HepG2 (cell line): ENCODE measurements around the gene GSKIP. TPM values are rescaled to one million over a fixed set of nuclear protein-coding genes. Genes with fewer than 3 reads are reported as not detected.

ENCODE experiments used
- AGO1 ChIP-seq: fragments of 200-400 bp; formaldehyde crosslinking; IDR thresholded peaks from 2 replicates; pipeline ENCODE4 v1.6.1; 2017; ENCODE audit warnings: mild to moderate bottlenecking, low read depth, low read length, moderate library complexity; ENCODE audit not compliant: poor library complexity, severe bottlenecking
- ELF3 ChIP-seq: IDR thresholded peaks from 2 replicates; pipeline ENCODE4 v1.6.1; 2016; ENCODE audit warnings: missing genetic modification reagents, missing compliant biosample characterization
- FOXP1 ChIP-seq, 2 experiments: fragments of 450-650 bp in 1 of 2; IDR thresholded peaks; 2 replicates each; pipeline ENCODE4 v1.6.1; 2017 to 2018; ENCODE audit warnings: antibody characterized with exemption in 1 of 2
- GABPA ChIP-seq, 2 experiments: IDR thresholded peaks; 2 replicates each; pipeline ENCODE4 v1.6.1; 2011 to 2016; ENCODE audit warnings: low read depth in 2 of 2, low read length in 1 of 2, missing biosample characterization in 1 of 2, missing genetic modification characterization in 1 of 2
- GZF1 ChIP-seq: sonication (generic); formaldehyde crosslinking; IDR thresholded peaks from 2 replicates; pipeline ENCODE4 v1.5.1; 2020; ENCODE audit warnings: mild to moderate bottlenecking, missing genetic modification reagents
- KAT8 ChIP-seq: IDR thresholded peaks from 2 replicates; pipeline ENCODE4 v1.6.1; 2016; ENCODE audit warnings: missing genetic modification reagents, missing compliant biosample characterization
- LCORL ChIP-seq, 2 experiments: fragments of 450-650 bp in 1 of 2; sonication (generic) in 1 of 2; formaldehyde crosslinking in 1 of 2; IDR thresholded peaks; 2 replicates each; pipeline versions ENCODE4 v1.5.0 to v1.6.1; 2017 to 2020; ENCODE audit warnings: antibody characterized with exemption in 1 of 2, missing genetic modification reagents in 1 of 2
- MAFF ChIP-seq: IDR thresholded peaks from 2 replicates; pipeline ENCODE4 v1.6.1; 2011; ENCODE audit warnings: low read depth, low read length, improper control_type of control experiment
- MXI1 ChIP-seq: IDR thresholded peaks from 3 replicates; pipeline ENCODE4 v1.6.1; 2012; ENCODE audit warnings: low read depth, low read length, inconsistent platforms, borderline replicate concordance
- PPARG ChIP-seq: conservative IDR thresholded peaks from 2 replicates; pipeline ENCODE4 v1.6.1; 2016; ENCODE audit warnings: missing biosample characterization, missing genetic modification reagents
- RBM39 ChIP-seq: fragments of 200-400 bp; formaldehyde crosslinking; IDR thresholded peaks from one replicate; pipeline ENCODE4 v1.6.1; 2018; ENCODE audit warnings: antibody characterized with exemption, mild to moderate bottlenecking, low read depth, low read length; ENCODE audit not compliant: poor library complexity, severe bottlenecking
- RORA ChIP-seq: sonication (generic); formaldehyde crosslinking; IDR thresholded peaks from 2 replicates; pipeline ENCODE4 v1.5.0; 2020; ENCODE audit warnings: mild to moderate bottlenecking, missing genetic modification reagents, moderate library complexity
- SAP130 ChIP-seq: IDR thresholded peaks from 2 replicates; pipeline ENCODE4 v1.6.1; 2016; ENCODE audit warnings: low read depth
- SIN3A ChIP-seq: IDR thresholded peaks from 2 replicates; pipeline ENCODE4 v1.6.1; 2011; ENCODE audit warnings: low read depth, mild to moderate bottlenecking, control low read depth, low read length, borderline replicate concordance
- SRY ChIP-seq: sonication (generic); formaldehyde crosslinking; IDR thresholded peaks from 2 replicates; pipeline ENCODE4 v1.8.0; 2022; ENCODE audit warnings: mild to moderate bottlenecking, missing genetic modification reagents
- TAF1 ChIP-seq: sonication (generic); formaldehyde crosslinking; IDR thresholded peaks from 2 replicates; pipeline ENCODE4 v1.4.0; 2020; ENCODE audit warnings: missing genetic modification reagents
- ZBTB38 ChIP-seq: sonication (generic); formaldehyde crosslinking; IDR thresholded peaks from 2 replicates; pipeline ENCODE4 v1.5.1; 2020; ENCODE audit warnings: mild to moderate bottlenecking, missing genetic modification reagents
- ZNF350 ChIP-seq: sonication (generic); formaldehyde crosslinking; IDR thresholded peaks from 2 replicates; pipeline ENCODE4 v1.4.0; 2020; ENCODE audit warnings: mild to moderate bottlenecking, low read depth, missing genetic modification reagents, borderline replicate concordance
- ZNF501 ChIP-seq: sonication (generic); formaldehyde crosslinking; IDR thresholded peaks from 2 replicates; pipeline ENCODE4 v1.5.1; 2020; ENCODE audit warnings: mild to moderate bottlenecking, moderate library complexity, missing genetic modification reagents
- ZNF746 ChIP-seq: sonication (generic); formaldehyde crosslinking; IDR thresholded peaks from 2 replicates; pipeline ENCODE4 v1.8.0; 2022; ENCODE audit warnings: mild to moderate bottlenecking, missing genetic modification reagents
- ZSCAN21 ChIP-seq: sonication (generic); formaldehyde crosslinking; IDR thresholded peaks from 2 replicates; pipeline ENCODE4 v1.8.0; 2022; ENCODE audit warnings: mild to moderate bottlenecking, missing genetic modification reagents, moderate library complexity, borderline replicate concordance
- polyA plus RNA-seq, 8 experiments: library from polyadenylated mRNA; depleted of rRNA in 3 of 8; stranded (reverse) in 7 of 8; unstranded in 1 of 8; fragments of >200 nt; fragmentation: Illumina TruSeq in 4 of 8; extraction: Trizol in 4 of 8; gene quantifications; 2 replicates each; pipeline versions ENCODE4 v1.2.1 to v1.2.3, GENCODE V29; 2011 to 2016; ENCODE audit warnings: low read depth in 4 of 8, missing spikeins in 1 of 8, mixed read lengths in 1 of 8; ENCODE audit not compliant: insufficient read depth in 1 of 8
- total RNA-seq, 5 experiments: library from RNA; depleted of rRNA; stranded (reverse); fragments of >200 nt; fragmentation: Illumina TruSeq; extraction: Trizol; gene quantifications; 2 replicates each; pipeline ENCODE4 v1.2.3, GENCODE V29; 2016; ENCODE audit warnings: low read depth in 1 of 5
- TF ChIP-seq, protein P1 (sequence below): sonication (generic); formaldehyde crosslinking; IDR thresholded peaks from 2 replicates; pipeline ENCODE4 v1.5.1; 2020; ENCODE audit warnings: mild to moderate bottlenecking, missing genetic modification reagents, moderate library complexity
- TF ChIP-seq, protein P2 (sequence below): IDR thresholded peaks from 2 replicates; pipeline ENCODE4 v1.6.1; 2016

GSKIP gene
- total and polyA plus RNA-seq, 2 of the 13 experiments (the other 11 are each of a cell fraction or from before 2014, with no cell fraction given) = 12.5 to 27.3 TPM

DNA sequence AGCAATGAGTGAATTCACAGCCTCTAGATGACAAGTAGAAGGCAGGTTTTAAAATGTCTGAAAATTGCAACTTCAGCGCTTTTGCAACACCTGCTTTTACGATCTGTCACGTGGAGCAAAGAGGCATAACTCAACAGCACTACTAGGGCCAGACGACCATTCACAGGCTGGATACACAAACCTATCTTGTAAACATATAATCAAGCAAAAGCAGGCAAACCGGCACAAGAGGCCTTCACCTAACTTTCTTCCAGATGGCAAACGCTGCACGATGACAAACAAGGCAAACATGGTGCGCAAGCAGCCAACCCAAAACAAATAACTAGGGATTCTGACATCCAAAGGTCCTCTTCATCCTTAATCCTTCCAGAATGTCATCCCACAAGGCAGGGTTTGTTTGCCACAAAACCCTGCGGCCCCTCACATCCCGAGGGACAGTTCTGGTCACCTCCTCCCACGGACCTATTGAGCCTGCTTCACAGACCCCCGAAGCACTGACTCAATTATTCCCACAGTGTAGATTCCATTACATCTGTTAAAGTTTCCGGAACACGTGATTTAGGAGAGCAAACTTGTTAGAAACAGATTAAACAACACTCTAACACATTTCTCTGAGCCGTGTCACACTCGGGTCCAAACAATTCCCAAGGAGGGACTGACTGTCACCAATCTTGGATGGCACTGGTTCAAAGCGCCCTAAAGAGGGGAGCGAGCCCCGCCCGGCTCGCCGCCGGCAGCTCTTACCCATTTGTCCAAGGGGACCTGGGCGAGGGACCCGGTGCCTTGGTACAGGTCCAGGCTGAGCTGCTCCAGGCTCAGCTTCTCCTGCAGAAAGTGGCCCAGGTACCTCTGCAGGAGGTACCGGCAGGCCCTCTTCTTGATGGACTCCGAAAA, 1.0 kb upstream of the GSKIP start (continued):
- TF ChIP-seq KAT8 (CRISPR knock-in tag) (peak; percentile 32; the same call in 1 of the 2 replicates), LCORL (IDR thresholded peaks at IDR 0.05) (no peak), LCORL (CRISPR knock-in tag; IDR thresholded peaks at IDR 0.05) (0 out of 2 replicates have a peak, but pooled peaks have one; percentile 13), RBM39 (peak; percentile 19), MXI1 (peak; percentile 68; the same call in 1 of the 3 replicates), GZF1 (CRISPR knock-in tag) (no peak), SAP130 (peak; percentile 70), AGO1 (peak; percentile 49), SIN3A (peak; percentile 61; the same call in 1 of the 2 replicates), ZNF746 (CRISPR knock-in tag) (peak; percentile 57; the same call in 1 of the 2 replicates), PPARG (CRISPR knock-in tag) (no peak), GABPA (IDR thresholded peaks at IDR 0.05; ENCODE audit: low read depth, low read length) (no peak), GABPA (CRISPR knock-in tag; IDR thresholded peaks at IDR 0.05; ENCODE audit: low read depth) (no peak; the same call in 1 of the 2 replicates), ZNF501 (CRISPR knock-in tag) (peak; percentile 47; the same call in 1 of the 2 replicates), FOXP1 (IDR thresholded peaks at IDR 0.05) (no peak), FOXP1 (CRISPR knock-in tag; IDR thresholded peaks at IDR 0.05) (0 out of 2 replicates have a peak, but pooled peaks have one; percentile 4), ZSCAN21 (CRISPR knock-in tag) (0 out of 2 replicates have a peak, but pooled peaks have one; percentile 22), TAF1 (no peak), ZNF350 (CRISPR knock-in tag) (peak; percentile 79; the same call in 1 of the 2 replicates), MAFF (peak; percentile 100), SRY (CRISPR knock-in tag) (peak; percentile 57; the same call in 1 of the 2 replicates), RORA (CRISPR knock-in tag) (no peak), ZBTB38 (CRISPR knock-in tag) (no peak), ELF3 (no peak)
- TF ChIP-seq, protein P1, sequence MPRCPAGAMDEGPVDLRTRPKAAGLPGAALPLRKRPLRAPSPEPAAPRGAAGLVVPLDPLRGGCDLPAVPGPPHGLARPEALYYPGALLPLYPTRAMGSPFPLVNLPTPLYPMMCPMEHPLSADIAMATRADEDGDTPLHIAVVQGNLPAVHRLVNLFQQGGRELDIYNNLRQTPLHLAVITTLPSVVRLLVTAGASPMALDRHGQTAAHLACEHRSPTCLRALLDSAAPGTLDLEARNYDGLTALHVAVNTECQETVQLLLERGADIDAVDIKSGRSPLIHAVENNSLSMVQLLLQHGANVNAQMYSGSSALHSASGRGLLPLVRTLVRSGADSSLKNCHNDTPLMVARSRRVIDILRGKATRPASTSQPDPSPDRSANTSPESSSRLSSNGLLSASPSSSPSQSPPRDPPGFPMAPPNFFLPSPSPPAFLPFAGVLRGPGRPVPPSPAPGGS (CRISPR knock-in tag) = peak; percentile 22; the same call in 1 of the 2 replicates
- TF ChIP-seq, protein P2, sequence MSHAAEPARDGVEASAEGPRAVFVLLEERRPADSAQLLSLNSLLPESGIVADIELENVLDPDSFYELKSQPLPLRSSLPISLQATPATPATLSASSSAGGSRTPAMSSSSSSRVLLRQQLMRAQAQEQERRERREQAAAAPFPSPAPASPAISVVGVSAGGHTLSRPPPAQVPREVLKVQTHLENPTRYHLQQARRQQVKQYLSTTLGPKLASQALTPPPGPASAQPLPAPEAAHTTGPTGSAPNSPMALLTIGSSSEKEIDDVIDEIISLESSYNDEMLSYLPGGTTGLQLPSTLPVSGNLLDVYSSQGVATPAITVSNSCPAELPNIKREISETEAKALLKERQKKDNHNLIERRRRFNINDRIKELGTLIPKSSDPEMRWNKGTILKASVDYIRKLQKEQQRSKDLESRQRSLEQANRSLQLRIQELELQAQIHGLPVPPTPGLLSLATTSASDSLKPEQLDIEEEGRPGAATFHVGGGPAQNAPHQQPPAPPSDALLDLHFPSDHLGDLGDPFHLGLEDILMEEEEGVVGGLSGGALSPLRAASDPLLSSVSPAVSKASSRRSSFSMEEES = peak; percentile 27; the same call in 1 of the 2 replicates
